ENCODE results near the gene RPTOR.
"Not testable (repeated sequence)": the region's sequence is repeated elsewhere in the genome, so short reads cannot be mapped to it uniquely, and the experiment has no call there.

Gene RPTOR

GRCh38 chr17:80749611-80750010 lies 205.0 kb downstream of the RPTOR start:
- no peak for DNase-seq

GRCh38 chr17:80750263-80750662 lies 205.6 kb downstream of the RPTOR start:
- no peak for DNase-seq

- DNase-seq = peak; percentile 72
Observed at GRCh38 chr17:80751070-80751945, 206.7 kb downstream of the RPTOR start.

GRCh38 chr17:80751946-80752581 lies 207.4 kb downstream of the RPTOR start:
- peak; percentile 55 for DNase-seq

- DNase-seq = no peak
Observed at GRCh38 chr17:80753685-80754345, 209.2 kb downstream of the RPTOR start.

GRCh38 chr17:80754846-80755245 lies 210.2 kb downstream of the RPTOR start:
- DNase-seq = no peak

GRCh38 chr17:80755650-80756405 lies 211.2 kb downstream of the RPTOR start:
- DNase-seq = no peak

GRCh38 chr17:80758481-80759376 lies 214.1 kb downstream of the RPTOR start:
- peak; percentile 35 for DNase-seq

- no peak for DNase-seq
Observed at GRCh38 chr17:80759377-80759673, 214.7 kb downstream of the RPTOR start.

GRCh38 chr17:80760511-80760911 lies 215.9 kb downstream of the RPTOR start:
- no peak for DNase-seq

- DNase-seq = peak; percentile 90
Observed at GRCh38 chr17:80761110-80761871, 216.7 kb downstream of the RPTOR start.

- no peak for DNase-seq
Observed at GRCh38 chr17:80762076-80762475, 217.4 kb downstream of the RPTOR start.

- no peak for DNase-seq
Observed at GRCh38 chr17:80763293-80763867, 218.7 kb downstream of the RPTOR start.

- DNase-seq = not testable (repeated sequence)
Observed at GRCh38 chr17:80764627-80765145, 220.0 kb downstream of the RPTOR start.

GRCh38 chr17:80765241-80765961 lies 220.8 kb downstream of the RPTOR start:
- DNase-seq = no peak

- DNase-seq = no peak
Observed at GRCh38 chr17:80766290-80766855, 221.7 kb downstream of the RPTOR start.

GRCh38 chr17:80768389-80768788 lies 223.8 kb downstream of the RPTOR start:
- no peak for DNase-seq

GRCh38 chr17:80768936-80769335 lies 224.3 kb downstream of the RPTOR start:
- no peak for DNase-seq

- no peak for DNase-seq
Observed at GRCh38 chr17:80769516-80769915, 224.9 kb downstream of the RPTOR start.

All from EL (cell line).